ENCODE data around the gene GATA6. TPM values are rescaled to one million over a fixed set of nuclear protein-coding genes. Genes with fewer than 3 reads are reported as not detected.
"Not testable (repeated sequence)": the region's sequence is repeated elsewhere in the genome, so short reads cannot be mapped to it uniquely, and the experiment has no call there.

The GATA6 gene
- total and polyA plus RNA-seq, 5 experiments from 2014 or later: 0.03 to 0.88 (median 0.13) TPM; not detected in 2

DNA sequence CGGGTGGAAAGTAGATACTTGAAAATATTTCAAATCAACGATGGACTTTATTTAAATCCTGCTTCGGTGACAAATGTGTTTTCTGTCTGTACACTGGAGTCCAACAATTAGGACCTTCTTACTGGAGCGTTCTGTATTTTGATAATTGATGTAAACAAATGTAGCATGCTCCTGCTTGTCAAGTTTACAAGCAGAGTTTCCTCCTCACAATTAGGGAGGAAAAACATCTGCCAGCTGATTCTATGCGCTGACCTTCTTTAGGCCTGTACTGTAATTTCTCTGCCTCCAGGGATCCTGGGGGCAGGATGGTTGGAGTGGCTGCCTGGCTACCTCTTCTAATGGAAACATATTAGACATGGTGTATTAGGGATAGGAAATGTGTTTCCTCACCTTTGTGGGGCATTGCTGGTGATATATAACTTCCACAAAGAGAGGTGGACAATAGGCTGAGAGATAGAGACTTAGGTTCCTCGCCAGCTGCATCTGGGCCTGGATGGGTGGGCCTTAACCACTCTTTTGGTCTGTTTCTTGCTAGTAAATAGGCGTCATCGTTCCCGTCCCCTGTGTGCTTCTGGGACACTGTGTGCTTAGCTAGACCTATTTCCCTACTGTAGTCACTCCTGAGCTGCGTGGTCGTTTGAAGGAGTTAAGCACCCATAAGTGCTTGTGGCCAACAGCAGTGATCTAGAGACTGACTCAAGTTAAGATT is 19.3 kb downstream of the GATA6 start:
- peaks cover 0 to 6% (median 2%) of the 10 kb centered on the region in 4 donors for H3K4me1 Mint-ChIP-seq
- no peak overlapping the region for H3K27ac Mint-ChIP-seq
- H3K36me3 Mint-ChIP-seq: no peaks in the 10 kb centered on the region
- ATAC-seq (no peak), DNase-seq (no peak)
- peaks cover 0 to 2% (median 0%) of the 10 kb centered on the region in 9 donors for H3K9me3 Mint-ChIP-seq
- POLR2A ChIA-PET: no interaction called here
- H3K27me3 Mint-ChIP-seq: peaks cover 9 to 34% (median 25%) of the 10 kb centered on the region in 5 donors
- H3K4me3 Mint-ChIP-seq: peak overlapping the region in 1 of 10 donors; percentile 29

DNA sequence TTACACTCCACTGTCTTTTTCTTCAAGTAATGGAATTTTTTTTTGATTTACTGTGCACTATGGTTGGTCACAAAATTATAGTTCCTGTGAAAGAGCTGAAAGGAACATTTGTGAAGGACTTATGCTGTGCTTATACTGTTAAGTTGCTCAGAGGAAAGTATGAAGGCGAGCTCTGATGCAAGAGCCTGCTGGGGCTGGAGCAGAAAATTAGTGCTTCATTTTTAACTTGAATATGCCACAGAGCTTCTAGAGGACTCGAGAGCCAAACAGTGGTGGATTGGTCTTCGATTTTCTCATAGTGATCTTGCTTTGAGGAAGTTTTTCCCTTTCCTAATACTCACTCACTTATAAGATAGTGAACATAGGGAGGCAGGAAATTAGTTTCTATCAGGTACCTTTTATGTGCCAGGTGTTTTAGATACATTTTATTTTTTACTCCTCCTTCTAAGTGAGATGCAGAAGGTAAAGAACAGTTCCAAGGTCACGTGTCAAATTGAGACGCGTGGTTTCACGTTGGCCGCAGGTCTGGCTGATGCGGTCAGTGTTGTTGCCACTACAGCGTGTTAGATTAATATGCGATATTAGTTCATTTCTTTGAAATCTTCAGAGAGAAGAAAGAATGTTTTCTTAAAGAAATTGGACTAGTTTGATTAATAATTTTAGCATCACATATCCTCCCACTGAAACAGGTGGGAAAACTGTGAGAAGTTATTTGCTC is 20.2 kb downstream of the GATA6 start:
- no peak overlapping the region for H3K4me3 Mint-ChIP-seq
- H3K27me3 Mint-ChIP-seq: peaks cover 10 to 36% (median 24%) of the 10 kb centered on the region in 5 donors
- peaks cover 0 to 6% (median 2%) of the 10 kb centered on the region in 4 donors for H3K4me1 Mint-ChIP-seq
- no peak overlapping the region for H3K27ac Mint-ChIP-seq
- POLR2A ChIA-PET: no interaction called here
- H3K36me3 Mint-ChIP-seq: no peaks in the 10 kb centered on the region
- ATAC-seq (no peak), DNase-seq (no peak)
- peaks cover 0 to 3% (median 0%) of the 10 kb centered on the region in 9 donors for H3K9me3 Mint-ChIP-seq

DNA sequence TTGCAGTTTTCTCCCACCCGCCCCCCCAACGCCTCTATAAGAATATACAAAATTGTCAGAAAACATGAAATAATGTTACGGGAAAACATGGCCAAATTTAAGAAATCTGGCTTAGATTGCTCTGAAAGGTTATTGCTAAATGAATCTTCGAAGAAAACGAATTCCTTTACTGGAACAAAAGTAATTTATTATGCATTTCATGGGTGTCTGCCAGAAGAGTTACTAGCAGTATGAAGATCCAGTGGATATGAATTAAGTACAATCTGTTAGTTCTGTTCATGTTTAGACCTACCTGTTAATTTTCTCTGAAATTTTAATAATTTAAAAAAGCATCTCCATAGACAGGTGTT is 21.9 kb downstream of the GATA6 start:
- Mint-ChIP-seq H3K4me1 (peaks cover 0 to 6% (median 2%) of the 10 kb centered on the region in 4 donors), H3K9me3 (peaks cover 0 to 3% (median 0%) of the 10 kb centered on the region in 9 donors), H3K27ac (no peak overlapping the region), H3K36me3 (no peaks in the 10 kb centered on the region), H3K27me3 (peaks cover 7 to 31% (median 19%) of the 10 kb centered on the region in 5 donors), H3K4me3 (no peak overlapping the region)
- ATAC-seq (no peak), DNase-seq (no peak)
- POLR2A ChIA-PET: no interaction called here

DNA sequence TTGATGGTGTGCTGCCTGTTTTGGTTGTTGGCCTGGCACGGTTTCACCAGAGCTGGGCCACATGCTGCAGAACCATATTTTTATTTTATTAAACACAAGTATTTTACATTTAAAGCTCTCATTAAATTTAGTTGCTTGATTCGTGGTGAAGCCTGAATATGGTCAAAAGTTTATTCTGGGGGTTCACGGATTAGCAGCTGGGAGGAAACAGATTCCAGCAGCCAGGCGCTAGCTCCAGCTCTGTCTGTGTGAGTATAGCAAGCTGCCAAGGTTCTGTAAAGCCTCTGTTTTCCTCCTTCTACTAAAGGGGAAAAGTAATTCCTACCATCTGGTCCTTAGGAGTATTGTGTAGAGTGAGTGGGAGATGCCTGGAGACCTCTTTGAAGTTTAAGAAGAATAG is 22.5 kb downstream of the GATA6 start:
- Mint-ChIP-seq H3K36me3 (no peaks in the 10 kb centered on the region), H3K27ac (no peak overlapping the region), H3K27me3 (peaks cover 7 to 28% (median 19%) of the 10 kb centered on the region in 5 donors), H3K4me1 (peaks cover 0 to 6% (median 2%) of the 10 kb centered on the region in 4 donors), H3K9me3 (peaks cover 0 to 3% (median 0%) of the 10 kb centered on the region in 9 donors), H3K4me3 (no peak overlapping the region)
- DNase-seq (no peak), ATAC-seq (no peak)
- POLR2A ChIA-PET: no interaction called here

DNA sequence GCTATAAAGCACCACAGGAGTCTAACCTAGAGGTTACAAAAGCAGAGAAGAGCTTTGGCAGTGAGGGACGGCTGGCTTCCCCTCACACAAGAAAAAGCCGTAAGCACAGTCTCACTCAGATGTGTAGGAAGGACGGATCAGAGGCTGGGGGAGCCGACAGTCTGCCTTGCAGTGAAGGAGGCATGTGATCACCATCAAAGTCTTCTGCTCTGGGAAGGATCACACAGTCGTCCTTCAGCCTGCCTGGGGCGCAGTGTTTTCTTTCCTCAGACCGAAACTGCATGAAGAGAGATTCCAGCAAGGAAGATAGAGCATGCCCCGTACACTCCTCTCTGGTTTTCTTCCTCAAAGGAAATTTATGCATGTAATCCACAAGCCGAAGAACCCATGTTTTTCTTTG is 24.1 kb downstream of the GATA6 start:
- DNase-seq (no peak), ATAC-seq (no peak)
- Mint-ChIP-seq H3K27ac (no peak overlapping the region), H3K27me3 (peaks cover 7 to 26% (median 16%) of the 10 kb centered on the region in 5 donors), H3K4me3 (no peak overlapping the region), H3K4me1 (peaks cover 0 to 6% (median 2%) of the 10 kb centered on the region in 4 donors), H3K36me3 (no peaks in the 10 kb centered on the region), H3K9me3 (peaks cover 0 to 3% (median 0%) of the 10 kb centered on the region in 9 donors)
- POLR2A ChIA-PET: no interaction called here

DNA sequence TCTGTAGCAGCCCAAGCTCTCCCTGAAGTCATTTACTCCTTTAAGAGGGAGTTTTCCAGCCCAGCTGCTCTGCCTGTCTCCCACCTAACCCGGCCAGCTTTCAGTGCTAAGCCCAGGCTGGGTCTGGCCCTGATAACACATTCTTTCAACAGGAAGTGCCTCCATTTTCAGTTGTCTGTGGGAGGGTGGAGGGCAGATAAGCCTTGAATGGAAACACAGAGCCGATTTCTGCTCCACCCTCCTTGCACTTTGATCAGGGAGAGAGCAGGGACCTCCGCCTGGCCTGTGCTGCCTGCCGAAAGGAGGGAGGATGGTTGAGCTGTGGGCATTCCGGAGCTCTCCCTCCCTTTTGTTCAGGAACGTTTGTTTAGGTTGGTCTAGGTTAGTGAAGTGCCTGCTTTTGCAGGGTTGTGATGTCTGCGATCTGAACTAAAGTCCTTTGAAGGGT is 24.8 kb downstream of the GATA6 start:
- peaks cover 5 to 29% (median 21%) of the 10 kb centered on the region in 5 donors for H3K27me3 Mint-ChIP-seq
- POLR2A ChIA-PET: no interaction called here
- H3K4me1 Mint-ChIP-seq: peaks cover 0 to 7% (median 4%) of the 10 kb centered on the region in 4 donors
- no peak overlapping the region for H3K27ac Mint-ChIP-seq
- no peak for ATAC-seq
- H3K36me3 Mint-ChIP-seq: no peaks in the 10 kb centered on the region
- H3K9me3 Mint-ChIP-seq: peaks cover 0 to 3% (median 0%) of the 10 kb centered on the region in 9 donors
- no peak for DNase-seq
- no peak overlapping the region for H3K4me3 Mint-ChIP-seq

DNA sequence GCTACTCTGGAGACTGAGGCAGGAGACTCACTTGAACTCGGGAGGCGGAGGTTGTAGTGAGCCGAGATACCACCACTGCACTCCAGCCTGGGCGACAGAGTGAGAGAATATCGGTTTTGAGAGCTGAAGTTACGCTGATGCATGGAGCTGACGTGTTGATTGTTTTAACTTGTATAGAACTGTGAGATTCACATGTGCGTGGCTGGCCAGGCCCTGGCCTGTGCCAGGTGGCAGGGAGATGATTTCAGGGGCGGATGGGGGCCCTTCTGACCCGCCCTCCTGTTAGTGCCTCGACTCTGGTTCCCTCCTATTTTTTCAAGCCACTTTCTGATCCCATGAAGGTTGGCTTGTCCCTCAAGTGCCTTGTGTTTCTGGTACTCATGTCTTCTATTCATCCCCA is 25.7 kb downstream of the GATA6 start:
- Mint-ChIP-seq H3K27ac (no peak overlapping the region), H3K9me3 (peaks cover 0 to 3% (median 0%) of the 10 kb centered on the region in 9 donors), H3K27me3 (peaks cover 5 to 24% (median 21%) of the 10 kb centered on the region in 5 donors), H3K4me1 (peaks cover 0 to 7% (median 4%) of the 10 kb centered on the region in 4 donors), H3K4me3 (no peak overlapping the region), H3K36me3 (no peaks in the 10 kb centered on the region)
- no peak for DNase-seq
- POLR2A ChIA-PET: no interaction called here
- no peak for ATAC-seq

DNA sequence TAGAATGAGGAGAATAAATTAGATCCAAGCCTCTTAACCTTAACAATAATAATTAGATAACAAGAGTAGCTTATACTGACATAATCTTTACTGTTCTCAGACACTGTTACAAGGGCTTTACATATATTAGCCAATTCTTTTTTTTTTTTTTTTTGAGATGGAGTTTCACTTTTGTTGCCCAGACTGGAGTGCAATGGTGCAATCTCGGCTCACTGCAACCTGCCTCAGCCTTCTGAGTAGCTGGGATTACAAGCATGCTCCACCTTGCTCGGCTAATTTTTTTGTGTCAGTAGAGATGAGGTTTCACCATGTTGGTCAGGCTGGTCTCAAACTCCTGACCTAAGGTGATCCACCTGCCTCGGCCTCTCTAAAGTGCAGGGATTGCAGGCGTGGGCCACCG is 27.6 kb downstream of the GATA6 start:
- H3K4me1 Mint-ChIP-seq, H3K9me3 Mint-ChIP-seq, ATAC-seq, POLR2A ChIA-PET, DNase-seq, H3K4me3 Mint-ChIP-seq, H3K27ac Mint-ChIP-seq, H3K36me3 Mint-ChIP-seq: not testable (repeated sequence)
- peaks cover 0 to 21% (median 18%) of the 10 kb centered on the region in 5 donors for H3K27me3 Mint-ChIP-seq

DNA sequence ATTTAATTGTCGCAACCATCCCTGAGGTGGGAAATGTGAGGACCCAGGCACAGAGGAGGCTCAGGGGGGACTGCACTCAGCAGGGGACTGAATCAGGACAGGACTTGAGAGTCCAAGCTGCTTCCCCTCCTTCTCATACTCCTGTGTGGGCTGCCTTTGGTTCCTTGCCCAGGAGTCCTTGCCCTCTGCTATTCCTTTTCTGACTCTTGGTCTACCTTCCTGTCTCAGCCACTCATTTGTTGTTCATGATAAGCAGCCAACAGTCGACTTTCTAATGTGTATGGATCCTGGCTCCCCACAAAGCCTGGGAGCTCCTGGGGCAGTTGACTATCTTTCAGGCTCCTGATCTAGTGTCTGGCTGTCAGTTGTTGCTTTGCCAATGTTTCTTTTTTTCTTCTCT is 28.3 kb downstream of the GATA6 start:
- Mint-ChIP-seq H3K4me3 (no peak overlapping the region), H3K27ac (no peak overlapping the region), H3K36me3 (no peaks in the 10 kb centered on the region), H3K27me3 (peaks cover 0 to 19% (median 16%) of the 10 kb centered on the region in 5 donors), H3K4me1 (peaks cover 0 to 3% (median 0%) of the 10 kb centered on the region in 4 donors), H3K9me3 (peaks cover 0 to 3% (median 0%) of the 10 kb centered on the region in 9 donors)
- ATAC-seq (no peak), DNase-seq (no peak)
- POLR2A ChIA-PET: no interaction called here

DNA sequence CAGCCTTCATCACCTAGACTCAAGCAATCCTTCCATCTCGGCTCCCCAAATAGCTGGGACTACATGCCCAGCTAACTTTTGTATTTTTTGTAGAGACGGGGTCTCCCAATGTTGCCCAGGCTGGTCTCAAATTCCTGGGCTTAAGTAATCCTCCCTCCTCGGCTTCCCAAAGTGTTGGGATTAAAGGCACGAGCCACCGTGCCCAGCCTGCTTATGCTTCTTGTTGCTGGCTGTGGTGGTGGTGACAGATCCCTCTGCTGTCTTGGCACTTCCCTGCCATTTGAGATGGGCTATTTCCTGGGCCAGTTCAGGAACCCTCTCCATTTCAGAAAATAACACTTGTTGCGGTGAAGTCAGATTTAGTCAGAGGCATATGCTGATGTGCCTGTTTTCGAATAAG is 28.8 kb downstream of the GATA6 start:
- no peak for DNase-seq
- POLR2A ChIA-PET: no interaction called here
- Mint-ChIP-seq H3K4me1 (peaks cover 0 to 3% (median 0%) of the 10 kb centered on the region in 4 donors), H3K27me3 (peaks cover 0 to 21% (median 11%) of the 10 kb centered on the region in 5 donors), H3K4me3 (no peak overlapping the region), H3K36me3 (no peaks in the 10 kb centered on the region), H3K9me3 (peaks cover 0 to 3% (median 0%) of the 10 kb centered on the region in 9 donors), H3K27ac (no peak overlapping the region)
- ATAC-seq: no peak

DNA sequence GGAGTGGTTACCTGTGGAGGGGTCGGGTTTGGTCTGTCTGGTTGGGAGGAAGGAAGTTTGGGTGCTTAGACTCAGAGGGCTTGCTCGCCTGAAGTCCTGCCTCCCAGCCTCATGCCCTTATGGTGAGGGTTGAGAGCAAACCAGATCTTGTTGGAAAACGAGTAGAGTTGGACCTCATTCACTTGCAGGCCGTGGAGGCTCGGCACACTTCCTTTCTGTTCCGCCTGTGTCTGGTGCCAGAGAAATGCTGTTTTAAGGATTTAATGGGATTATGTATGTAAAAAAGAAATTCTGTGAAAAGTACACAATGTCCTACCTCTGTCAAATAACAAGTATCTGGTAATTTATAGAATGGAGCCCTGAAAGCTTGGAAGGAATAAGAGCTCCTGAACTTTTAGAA is 29.6 kb downstream of the GATA6 start:
- Mint-ChIP-seq H3K27me3 (peaks cover 0 to 19% (median 9%) of the 10 kb centered on the region in 5 donors), H3K4me3 (no peak overlapping the region), H3K36me3 (no peaks in the 10 kb centered on the region), H3K9me3 (peaks cover 0 to 3% (median 0%) of the 10 kb centered on the region in 9 donors), H3K27ac (no peak overlapping the region), H3K4me1 (peaks cover 0 to 3% (median 0%) of the 10 kb centered on the region in 4 donors)
- DNase-seq: no peak
- POLR2A ChIA-PET: no interaction called here
- no peak for ATAC-seq

- ATAC-seq (no peak), DNase-seq (no peak)
- Mint-ChIP-seq H3K4me1 (peaks cover 0 to 3% (median 0%) of the 10 kb centered on the region in 4 donors), H3K36me3 (no peaks in the 10 kb centered on the region), H3K9me3 (peaks cover 0 to 2% (median 0%) of the 10 kb centered on the region in 9 donors), H3K4me3 (no peak overlapping the region), H3K27ac (no peak overlapping the region), H3K27me3 (peaks cover 0 to 17% (median 3%) of the 10 kb centered on the region in 5 donors)
- POLR2A ChIA-PET: no interaction called here
Measured at GRCh38 chr18:22200611-22201225, 31.3 kb downstream of the GATA6 start.

- no peak overlapping the region for H3K27ac Mint-ChIP-seq
- no peak overlapping the region for H3K4me3 Mint-ChIP-seq
- DNase-seq: no peak
Measured at GRCh38 chr18:22203035-22203434, 33.6 kb downstream of the GATA6 start.

More at GRCh38 chr18:22203035-22203434, 33.6 kb downstream of the GATA6 start:
- no peaks in the 10 kb centered on the region for H3K36me3 Mint-ChIP-seq
- no peak for ATAC-seq
- H3K4me1 Mint-ChIP-seq: peaks cover 0 to 3% (median 0%) of the 10 kb centered on the region in 4 donors
- POLR2A ChIA-PET: no interaction called here
- H3K27me3 Mint-ChIP-seq: peaks cover 0 to 12% (median 5%) of the 10 kb centered on the region in 5 donors
- H3K9me3 Mint-ChIP-seq: peaks cover 0 to 2% (median 0%) of the 10 kb centered on the region in 9 donors

All from naive thymus-derived CD8-positive, alpha-beta T cell (primary cell).